Astrocyte of the cerebellum (primary cell): ENCODE results near the gene TM6SF1.

Experiments used
- DNase-seq: peaks from one replicate; pipeline ENCODE4 v3.0.0-alpha.2; 2011; ENCODE audit warnings: low read depth
- H3K4me3 ChIP-seq: 2 replicates; pipeline ENCODE4 v1.5.1; 2011; ENCODE audit warnings: mild to moderate bottlenecking, low read depth, low read length, moderate library complexity
- in situ Hi-C: cut with HindIII; loops from 2 replicates; pipeline ENCODE4 v1.10.0; 2017; ENCODE audit warnings: low sequenced_read_pairs
- TF ChIP-seq, protein P1 (sequence below): IDR thresholded peaks from 2 replicates; pipeline ENCODE4 v1.5.1; 2012; ENCODE audit warnings: low read length, low read depth, moderate library complexity, mild to moderate bottlenecking; ENCODE audit errors: missing control alignments

The TM6SF1 gene

DNA sequence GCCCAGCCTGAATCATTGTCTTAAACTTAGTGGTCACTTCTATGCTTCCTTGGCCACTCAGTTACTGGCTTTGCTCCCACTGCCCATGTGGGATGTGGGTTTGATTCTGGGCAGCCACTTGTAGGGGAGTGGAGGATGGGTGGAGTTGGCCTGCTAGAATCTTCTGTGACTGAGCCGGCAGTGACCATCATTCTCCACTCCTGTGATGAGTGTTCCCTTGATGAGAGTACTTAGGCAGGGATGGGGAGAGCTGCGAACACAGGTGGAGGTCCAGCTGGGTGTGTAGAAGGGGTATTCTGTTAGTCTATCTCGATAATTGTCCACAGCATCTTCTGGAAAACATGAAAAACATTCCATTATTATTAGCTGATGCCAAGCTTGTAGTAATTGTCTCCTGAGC is 8.0 kb downstream of the TM6SF1 start:
- in situ Hi-C loops: no loop called here
- no peak for DNase-seq
- TF ChIP-seq, protein P1, sequence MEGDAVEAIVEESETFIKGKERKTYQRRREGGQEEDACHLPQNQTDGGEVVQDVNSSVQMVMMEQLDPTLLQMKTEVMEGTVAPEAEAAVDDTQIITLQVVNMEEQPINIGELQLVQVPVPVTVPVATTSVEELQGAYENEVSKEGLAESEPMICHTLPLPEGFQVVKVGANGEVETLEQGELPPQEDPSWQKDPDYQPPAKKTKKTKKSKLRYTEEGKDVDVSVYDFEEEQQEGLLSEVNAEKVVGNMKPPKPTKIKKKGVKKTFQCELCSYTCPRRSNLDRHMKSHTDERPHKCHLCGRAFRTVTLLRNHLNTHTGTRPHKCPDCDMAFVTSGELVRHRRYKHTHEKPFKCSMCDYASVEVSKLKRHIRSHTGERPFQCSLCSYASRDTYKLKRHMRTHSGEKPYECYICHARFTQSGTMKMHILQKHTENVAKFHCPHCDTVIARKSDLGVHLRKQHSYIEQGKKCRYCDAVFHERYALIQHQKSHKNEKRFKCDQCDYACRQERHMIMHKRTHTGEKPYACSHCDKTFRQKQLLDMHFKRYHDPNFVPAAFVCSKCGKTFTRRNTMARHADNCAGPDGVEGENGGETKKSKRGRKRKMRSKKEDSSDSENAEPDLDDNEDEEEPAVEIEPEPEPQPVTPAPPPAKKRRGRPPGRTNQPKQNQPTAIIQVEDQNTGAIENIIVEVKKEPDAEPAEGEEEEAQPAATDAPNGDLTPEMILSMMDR: no peak
- H3K4me3 ChIP-seq: no peak overlapping the region

DNA sequence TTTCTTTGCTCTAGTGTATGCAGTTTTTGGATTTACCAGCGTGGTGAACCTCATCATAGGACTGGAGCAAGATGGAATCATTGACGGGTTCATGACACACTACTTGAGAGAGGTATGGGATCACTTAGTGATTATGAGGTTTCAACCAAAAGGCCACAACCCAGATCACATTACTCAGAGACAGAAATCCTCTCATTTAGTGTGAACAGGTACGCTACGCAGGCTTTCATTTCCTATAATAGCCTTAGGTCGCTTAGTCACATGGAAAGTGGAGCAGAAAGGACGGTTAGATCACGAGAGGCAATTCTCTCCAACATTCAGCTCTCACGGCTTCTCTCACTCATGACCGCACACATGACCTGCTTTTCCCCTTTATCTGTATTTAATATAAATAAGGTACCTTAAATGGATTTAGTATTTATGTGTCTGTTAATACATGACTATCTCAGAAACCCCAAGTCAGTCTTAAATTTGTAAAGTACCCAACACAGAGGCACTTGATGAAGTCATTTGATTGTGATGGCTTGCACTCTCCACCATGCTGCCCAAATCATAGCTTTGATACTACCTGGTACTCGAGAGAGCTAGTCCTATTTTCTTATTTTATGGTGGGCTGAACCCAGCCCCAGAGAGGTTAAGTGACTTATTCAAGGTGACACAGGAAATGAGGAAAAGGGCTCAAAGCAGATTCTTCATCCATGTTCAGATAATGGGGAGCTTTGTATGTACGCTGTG is 8.6 kb downstream of the TM6SF1 start:
- in situ Hi-C loops: no loop called here

GRCh38 chr15:83118291-83118827 is 10.9 kb downstream of the TM6SF1 start:
- in situ Hi-C loops: no loop called here
- DNase-seq: no peak
- TF ChIP-seq, protein P1: no peak

More for the DNA sequence above, 8.6 kb downstream of the TM6SF1 start:
- TF ChIP-seq, protein P1: no peak
- no peak overlapping the region for H3K4me3 ChIP-seq
- no peak for DNase-seq

DNA sequence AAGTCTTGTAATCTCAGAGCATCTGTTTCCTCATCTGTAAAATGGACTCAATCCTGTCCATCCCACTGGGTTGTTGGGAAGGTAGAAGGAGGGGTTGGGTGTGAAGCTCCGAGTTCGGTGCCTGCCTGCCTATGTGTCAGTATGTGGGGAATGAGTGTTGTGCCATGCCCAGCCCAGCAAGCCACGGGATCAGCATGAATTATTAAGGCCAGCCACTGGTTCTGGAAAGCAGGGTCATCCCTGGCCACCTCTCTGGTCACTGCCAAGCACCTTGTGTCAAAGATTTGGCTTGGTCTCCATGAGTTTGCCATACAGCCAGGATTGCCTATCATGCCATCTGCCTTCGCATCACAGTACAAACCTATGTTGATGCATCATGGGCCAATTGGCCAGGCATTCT is 11.5 kb downstream of the TM6SF1 start:
- in situ Hi-C loops: no loop called here
- TF ChIP-seq, protein P1: no peak
- no peak for DNase-seq
- no peak overlapping the region for H3K4me3 ChIP-seq

More at GRCh38 chr15:83118291-83118827, 10.9 kb downstream of the TM6SF1 start:
- H3K4me3 ChIP-seq: no peak overlapping the region

- TF ChIP-seq, protein P1: no peak
- no peak overlapping the region for H3K4me3 ChIP-seq
- in situ Hi-C loops: loop anchor here (5.0 kb wide), 1 partner anchor 42 kb away; no protein-coding TSS in a partner anchor
- no peak for DNase-seq
Measured at GRCh38 chr15:83119968-83120581, 12.6 kb downstream of the TM6SF1 start.

GRCh38 chr15:83123529-83123928 is 16.1 kb downstream of the TM6SF1 start:
- no peak for DNase-seq
- TF ChIP-seq, protein P1: no peak
- H3K4me3 ChIP-seq: no peak overlapping the region
- in situ Hi-C loops: loop anchor here (5.0 kb wide), 1 partner anchor 39 kb away; no protein-coding TSS in a partner anchor
